MM.1S (cell line): Measurements from ENCODE around the gene COX14.

ENCODE experiments used
- EZH2 ChIP-seq: fragments of 300-600 bp; sonication (generic); optimal IDR thresholded peaks from 2 replicates; pipeline ENCODE3; 2017; ENCODE audit warnings: low read depth, mild to moderate bottlenecking, antibody characterized with exemption, low read length, mixed read lengths
- EZH2phosphoT487 ChIP-seq: fragments of 300-600 bp; sonication (generic); IDR thresholded peaks from 2 replicates; pipeline ENCODE4 v1.6.1; 2018; ENCODE audit warnings: antibody characterized with exemption, low read length
- TF ChIP-seq, protein P1 (sequence below): fragments of 300-600 bp; sonication (generic); IDR thresholded peaks from 2 replicates; pipeline ENCODE4 v1.5.1; 2016; ENCODE audit warnings: antibody characterized with exemption, low read length, mixed read lengths

DNA sequence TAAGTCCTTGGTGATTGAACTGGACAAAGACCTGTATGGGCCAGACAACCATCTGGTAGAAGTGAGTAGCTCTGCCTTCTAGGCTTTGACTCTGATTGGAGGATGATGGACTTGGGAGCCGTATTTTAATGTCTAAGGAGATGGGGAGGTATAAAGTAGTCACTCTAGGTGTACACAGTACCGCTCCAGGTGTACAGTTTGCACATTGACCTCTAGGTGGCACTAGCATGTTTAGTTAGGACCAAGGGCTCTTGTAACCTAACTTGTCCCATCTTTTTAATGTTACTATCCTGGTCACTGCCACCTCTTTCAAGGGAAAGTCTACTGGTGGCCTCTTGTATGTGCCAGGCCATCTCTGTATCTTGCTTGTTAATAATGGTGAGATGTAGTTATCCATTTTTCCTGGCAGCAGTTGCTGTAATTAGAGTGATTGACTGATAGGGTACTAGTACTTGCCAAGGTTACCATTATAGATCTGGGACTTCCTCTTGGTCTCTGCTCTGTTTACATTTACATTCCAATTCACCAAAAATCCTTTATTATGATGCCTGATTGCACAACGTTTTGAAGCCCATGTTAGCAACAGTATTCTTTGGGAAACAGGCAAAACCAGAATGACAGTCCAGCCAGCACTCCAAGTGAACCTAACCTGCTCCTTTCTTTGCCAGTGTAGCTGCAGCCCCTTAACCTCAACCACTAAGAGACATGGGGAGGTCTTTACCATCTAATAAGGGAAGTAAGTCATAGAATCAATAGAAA is 23.3 kb upstream of the COX14 start:
- no peak for TF ChIP-seq EZH2
- no peak for TF ChIP-seq EZH2phosphoT487
- TF ChIP-seq, protein P1, sequence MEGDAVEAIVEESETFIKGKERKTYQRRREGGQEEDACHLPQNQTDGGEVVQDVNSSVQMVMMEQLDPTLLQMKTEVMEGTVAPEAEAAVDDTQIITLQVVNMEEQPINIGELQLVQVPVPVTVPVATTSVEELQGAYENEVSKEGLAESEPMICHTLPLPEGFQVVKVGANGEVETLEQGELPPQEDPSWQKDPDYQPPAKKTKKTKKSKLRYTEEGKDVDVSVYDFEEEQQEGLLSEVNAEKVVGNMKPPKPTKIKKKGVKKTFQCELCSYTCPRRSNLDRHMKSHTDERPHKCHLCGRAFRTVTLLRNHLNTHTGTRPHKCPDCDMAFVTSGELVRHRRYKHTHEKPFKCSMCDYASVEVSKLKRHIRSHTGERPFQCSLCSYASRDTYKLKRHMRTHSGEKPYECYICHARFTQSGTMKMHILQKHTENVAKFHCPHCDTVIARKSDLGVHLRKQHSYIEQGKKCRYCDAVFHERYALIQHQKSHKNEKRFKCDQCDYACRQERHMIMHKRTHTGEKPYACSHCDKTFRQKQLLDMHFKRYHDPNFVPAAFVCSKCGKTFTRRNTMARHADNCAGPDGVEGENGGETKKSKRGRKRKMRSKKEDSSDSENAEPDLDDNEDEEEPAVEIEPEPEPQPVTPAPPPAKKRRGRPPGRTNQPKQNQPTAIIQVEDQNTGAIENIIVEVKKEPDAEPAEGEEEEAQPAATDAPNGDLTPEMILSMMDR, result peak; percentile 88
